Liver (tissue), 9 donors: ENCODE results near the gene ANKMY2. TPM values are rescaled to one million over a fixed set of nuclear protein-coding genes. Genes with fewer than 3 reads are reported as not detected.
"Not testable (repeated sequence)": the region's sequence is repeated elsewhere in the genome, so short reads cannot be mapped to it uniquely, and the experiment has no call there.

Experiments used
- DNase-seq: peaks from one replicate; pipeline ENCODE4 v3.0.0-alpha.2; 2017; ENCODE audit warnings: low spot score
- H3K27ac ChIP-seq, 2 donors: one replicate each; pipeline ENCODE4 v1.7.0; 2013; ENCODE audit warnings: inconsistent platforms in 2 of 2, low read length in 2 of 2, control low read depth in 1 of 2, low read depth in 1 of 2, mild to moderate bottlenecking in 1 of 2
- H3K27me3 ChIP-seq, 4 donors: one replicate each; pipeline versions ENCODE4 v1.6.1 to v1.7.0; 2013; ENCODE audit warnings: low read length in 3 of 4, inconsistent platforms in 1 of 4, mild to moderate bottlenecking in 1 of 4, moderate library complexity in 1 of 4; ENCODE audit not compliant: control insufficient read depth in 4 of 4, insufficient read depth in 4 of 4
- H3K36me3 ChIP-seq, 4 donors: one replicate each; pipeline versions ENCODE4 v1.6.1 to v1.7.0; 2013; ENCODE audit warnings: low read length in 3 of 4, mild to moderate bottlenecking in 3 of 4, low read depth in 1 of 4, moderate library complexity in 1 of 4; ENCODE audit not compliant: control insufficient read depth in 4 of 4, insufficient read depth in 3 of 4
- H3K4me1 ChIP-seq, 4 donors: one replicate each; pipeline versions ENCODE4 v1.6.1 to v1.7.0; 2013; ENCODE audit warnings: low read length in 3 of 4, mild to moderate bottlenecking in 3 of 4, moderate library complexity in 1 of 4; ENCODE audit not compliant: control insufficient read depth in 4 of 4, insufficient read depth in 4 of 4
- H3K4me3 ChIP-seq, 3 donors: one replicate each; pipeline versions ENCODE4 v1.6.1 to v1.7.0; 2013; ENCODE audit warnings: low read length in 3 of 3, control low read depth in 1 of 3, low read depth in 1 of 3, mild to moderate bottlenecking in 1 of 3
- H3K9ac ChIP-seq, 2 donors: one replicate each; pipeline ENCODE4 v1.7.0; 2013; ENCODE audit warnings: low read length in 2 of 2, mild to moderate bottlenecking in 2 of 2, moderate library complexity in 2 of 2, control low read depth in 1 of 2, low read depth in 1 of 2
- H3K9me3 ChIP-seq, 4 donors: one replicate each; pipeline versions ENCODE4 v1.6.1 to v1.7.0; 2013; ENCODE audit warnings: low read length in 3 of 4; ENCODE audit not compliant: control insufficient read depth in 4 of 4
- EGR1 ChIP-seq, 2 donors: IDR thresholded peaks; 2 replicates each; pipeline ENCODE4 v1.6.1; 2016 to 2018; ENCODE audit warnings: antibody characterized with exemption in 2 of 2, low read depth in 2 of 2
- FOXA2 ChIP-seq: IDR thresholded peaks from 2 replicates; pipeline ENCODE4 v1.6.1; 2016; ENCODE audit warnings: antibody characterized with exemption
- GABPA ChIP-seq, 2 donors: IDR thresholded peaks in 1 of 2; conservative IDR thresholded peaks in 1 of 2; 2 replicates each; pipeline ENCODE4 v1.6.1; 2016; ENCODE audit warnings: antibody characterized with exemption in 2 of 2, mild to moderate bottlenecking in 1 of 2, moderate library complexity in 1 of 2
- HNF4A ChIP-seq, 2 donors: conservative IDR thresholded peaks; 2 replicates each; pipeline ENCODE4 v1.6.1; 2016; ENCODE audit warnings: antibody characterized with exemption in 2 of 2, mild to moderate bottlenecking in 2 of 2
- JUND ChIP-seq, 2 donors: IDR thresholded peaks; 2 replicates each; pipeline ENCODE4 v1.6.1; 2016; ENCODE audit warnings: antibody characterized with exemption in 2 of 2
- NR2F2 ChIP-seq: IDR thresholded peaks from 2 replicates; pipeline ENCODE4 v1.6.1; 2016; ENCODE audit warnings: antibody characterized with exemption
- RXRA ChIP-seq, 2 donors: IDR thresholded peaks; 2 replicates each; pipeline ENCODE4 v1.6.1; 2017 to 2018; ENCODE audit warnings: antibody characterized with exemption in 2 of 2, mild to moderate bottlenecking in 1 of 2
- SP1 ChIP-seq: IDR thresholded peaks from 2 replicates; pipeline ENCODE4 v1.6.1; 2018; ENCODE audit warnings: antibody characterized with exemption, mild to moderate bottlenecking
- YY1 ChIP-seq: IDR thresholded peaks from 2 replicates; pipeline ENCODE4 v1.6.1; 2016; ENCODE audit warnings: antibody characterized with exemption, mild to moderate bottlenecking
- WGBS: extraction: QIAGEN DNeasy Blood & Tissue Kit; methylation state at CpG from one replicate; pipeline ENCODE4 v1.1.7; 2013; 5-methylcytosine and 5-hydroxymethylcytosine counted together
- polyA plus RNA-seq, 2 donors: library from polyadenylated mRNA; stranded (reverse) in 1 of 2; unstranded in 1 of 2; fragments of 200-250 nt in 1 of 2; fragments of >200 nt in 1 of 2; fragmentation: Nextera tagmentation in 1 of 2; extraction: Ambion mirVana in 1 of 2; gene quantifications; one replicate each; pipeline versions ENCODE4 v1.2.1 to v1.2.3, GENCODE V29; 2013 to 2015
- total RNA-seq, 2 donors: library from RNA; depleted of rRNA; stranded (reverse); fragments of >200 nt; gene quantifications; one replicate each; pipeline ENCODE4 v1.2.3, GENCODE V29; 2014
- TF ChIP-seq, protein P1 (sequence below): IDR thresholded peaks from 2 replicates; pipeline ENCODE4 v1.6.1; 2016; ENCODE audit warnings: antibody characterized with exemption, mild to moderate bottlenecking
- TF ChIP-seq, protein P2 (sequence below): IDR thresholded peaks from 2 replicates; pipeline ENCODE4 v1.6.1; 2016; ENCODE audit warnings: antibody characterized with exemption
- donor health status: healthy.
- donor health status: healthy.
- donor health status: healthy.
- donor health status: healthy.
- donor health status: healthy.

ANKMY2 gene
- total and polyA plus RNA-seq, 4 donors, result 2.7 to 11.4 (median 5.4) TPM

DNA sequence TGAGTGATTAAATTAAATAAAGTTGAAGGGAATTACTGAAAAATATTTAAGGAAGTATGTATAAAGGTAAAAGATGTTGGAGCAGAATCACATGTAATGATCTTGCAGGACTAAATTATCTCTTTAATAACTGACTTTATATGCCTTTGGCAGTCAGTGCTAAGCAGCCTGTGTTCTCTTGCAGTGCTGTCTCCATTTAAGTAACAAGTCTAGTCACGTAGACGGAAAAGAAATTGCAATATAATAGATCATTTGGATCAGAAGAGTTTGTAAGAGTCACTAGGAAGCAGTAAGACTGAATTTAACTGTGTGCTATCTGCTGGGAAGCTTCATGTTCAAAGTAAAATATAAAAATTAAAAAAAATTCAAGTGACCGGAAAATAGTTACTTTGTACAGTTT lies 21.8 kb upstream of the ANKMY2 start (continued):
- TF ChIP-seq, protein P1, sequence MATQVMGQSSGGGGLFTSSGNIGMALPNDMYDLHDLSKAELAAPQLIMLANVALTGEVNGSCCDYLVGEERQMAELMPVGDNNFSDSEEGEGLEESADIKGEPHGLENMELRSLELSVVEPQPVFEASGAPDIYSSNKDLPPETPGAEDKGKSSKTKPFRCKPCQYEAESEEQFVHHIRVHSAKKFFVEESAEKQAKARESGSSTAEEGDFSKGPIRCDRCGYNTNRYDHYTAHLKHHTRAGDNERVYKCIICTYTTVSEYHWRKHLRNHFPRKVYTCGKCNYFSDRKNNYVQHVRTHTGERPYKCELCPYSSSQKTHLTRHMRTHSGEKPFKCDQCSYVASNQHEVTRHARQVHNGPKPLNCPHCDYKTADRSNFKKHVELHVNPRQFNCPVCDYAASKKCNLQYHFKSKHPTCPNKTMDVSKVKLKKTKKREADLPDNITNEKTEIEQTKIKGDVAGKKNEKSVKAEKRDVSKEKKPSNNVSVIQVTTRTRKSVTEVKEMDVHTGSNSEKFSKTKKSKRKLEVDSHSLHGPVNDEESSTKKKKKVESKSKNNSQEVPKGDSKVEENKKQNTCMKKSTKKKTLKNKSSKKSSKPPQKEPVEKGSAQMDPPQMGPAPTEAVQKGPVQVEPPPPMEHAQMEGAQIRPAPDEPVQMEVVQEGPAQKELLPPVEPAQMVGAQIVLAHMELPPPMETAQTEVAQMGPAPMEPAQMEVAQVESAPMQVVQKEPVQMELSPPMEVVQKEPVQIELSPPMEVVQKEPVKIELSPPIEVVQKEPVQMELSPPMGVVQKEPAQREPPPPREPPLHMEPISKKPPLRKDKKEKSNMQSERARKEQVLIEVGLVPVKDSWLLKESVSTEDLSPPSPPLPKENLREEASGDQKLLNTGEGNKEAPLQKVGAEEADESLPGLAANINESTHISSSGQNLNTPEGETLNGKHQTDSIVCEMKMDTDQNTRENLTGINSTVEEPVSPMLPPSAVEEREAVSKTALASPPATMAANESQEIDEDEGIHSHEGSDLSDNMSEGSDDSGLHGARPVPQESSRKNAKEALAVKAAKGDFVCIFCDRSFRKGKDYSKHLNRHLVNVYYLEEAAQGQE, result no peak
- no peak for TF ChIP-seq FOXA2
- TF ChIP-seq NR2F2, result no peak
- no peak for TF ChIP-seq GABPA (IDR thresholded peaks at IDR 0.05 in 1 of 2, conservative IDR thresholded peaks at IDR 0.05 in 1 of 2)

DNA sequence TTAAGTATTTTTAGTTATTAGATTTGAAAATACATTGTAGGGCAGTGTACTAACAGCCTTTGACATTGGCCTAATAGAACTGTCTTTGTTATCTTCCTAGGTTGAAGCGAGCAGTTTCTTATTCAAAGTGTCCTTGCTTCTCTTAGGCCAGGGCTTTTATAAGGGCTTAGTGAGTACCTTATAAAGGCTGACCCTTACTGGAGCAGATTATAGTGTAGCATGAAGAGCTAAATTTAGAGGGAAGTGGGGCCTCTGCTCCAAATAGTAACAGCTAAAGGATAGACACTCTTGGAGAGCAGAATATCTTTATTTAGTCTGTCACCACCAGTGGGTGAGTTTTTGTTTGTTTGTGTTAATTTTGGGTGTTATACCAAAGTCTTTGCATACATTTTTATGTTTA lies 16.4 kb upstream of the ANKMY2 start:
- H3K9ac ChIP-seq, result no peak overlapping the region
- H3K4me1 ChIP-seq, result peaks cover 0 to 5% (median 0%) of the 10 kb centered on the region in 4 donors
- WGBS, result 93% methylated on average over 1 of the region's 1 CpG
- no peak overlapping the region for H3K27ac ChIP-seq
- H3K36me3 ChIP-seq, result no peaks in the 10 kb centered on the region
- no peak overlapping the region for H3K4me3 ChIP-seq
- H3K27me3 ChIP-seq, result no peaks in the 10 kb centered on the region
- no peak for DNase-seq
- no peaks in the 10 kb centered on the region for H3K9me3 ChIP-seq
- TF ChIP-seq JUND (IDR thresholded peaks at IDR 0.05), result no peak
- no peak for TF ChIP-seq FOXA2
- no peak for TF ChIP-seq YY1
- no peak for TF ChIP-seq NR2F2
- no peak for TF ChIP-seq RXRA (IDR thresholded peaks at IDR 0.05)
- no peak for TF ChIP-seq EGR1 (IDR thresholded peaks at IDR 0.05; ENCODE audit: low read depth in 2 of 2)

DNA sequence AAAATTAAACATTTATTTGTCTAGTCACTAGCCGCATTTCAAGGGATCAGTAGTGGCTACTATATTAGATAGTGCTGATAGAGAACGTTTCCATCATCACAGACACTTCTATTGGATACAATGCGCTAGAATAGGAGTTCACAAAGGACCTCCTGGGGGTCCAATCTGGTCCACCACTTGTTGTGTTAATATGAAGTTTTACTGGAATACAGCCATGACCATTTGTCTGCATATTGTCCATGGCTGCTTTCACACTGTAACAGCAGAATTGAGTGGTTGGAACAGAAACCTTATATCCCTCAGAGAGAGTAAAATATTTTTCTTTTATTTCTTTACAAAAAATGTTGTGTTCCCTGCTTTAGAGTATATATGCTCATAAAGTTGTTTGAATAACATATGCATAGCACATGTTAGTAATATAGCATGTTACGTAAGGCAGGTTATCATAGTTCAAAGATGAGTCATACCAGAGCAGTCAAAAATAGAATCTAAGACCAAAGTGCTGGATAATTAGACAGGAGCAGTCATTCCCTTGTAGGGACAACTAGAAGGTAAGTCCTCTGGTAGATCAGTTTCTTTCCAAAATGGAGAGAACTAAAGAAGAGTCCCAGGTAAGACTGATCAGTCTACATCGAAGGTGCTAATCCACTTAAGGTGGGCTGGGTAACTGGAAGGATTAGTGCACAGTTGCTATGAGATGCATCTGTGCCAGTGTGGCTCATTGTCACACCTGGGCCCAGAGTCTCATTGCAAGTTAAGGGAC lies 15.3 kb upstream of the ANKMY2 start:
- WGBS, result 88% methylated on average over 5 of the region's 5 CpGs
- Histone ChIP-seq H3K36me3 (no peaks in the 10 kb centered on the region), H3K9ac (no peak overlapping the region), H3K4me1 (peaks cover 0 to 5% (median 0%) of the 10 kb centered on the region in 4 donors), H3K27me3 (no peaks in the 10 kb centered on the region), H3K4me3 (no peak overlapping the region), H3K27ac (no peak overlapping the region), H3K9me3 (no peaks in the 10 kb centered on the region)
- no peak for TF ChIP-seq NR2F2
- TF ChIP-seq HNF4A (conservative IDR thresholded peaks at IDR 0.05), result no peak
- TF ChIP-seq, protein P1, result no peak
- peak in 1 of 2 donors; percentile 49 for TF ChIP-seq JUND (IDR thresholded peaks at IDR 0.05)
- TF ChIP-seq SP1, result no peak
- TF ChIP-seq RXRA (IDR thresholded peaks at IDR 0.05), result peak in 1 of 2 donors; percentile 24
- TF ChIP-seq YY1, result no peak
- TF ChIP-seq, protein P2, sequence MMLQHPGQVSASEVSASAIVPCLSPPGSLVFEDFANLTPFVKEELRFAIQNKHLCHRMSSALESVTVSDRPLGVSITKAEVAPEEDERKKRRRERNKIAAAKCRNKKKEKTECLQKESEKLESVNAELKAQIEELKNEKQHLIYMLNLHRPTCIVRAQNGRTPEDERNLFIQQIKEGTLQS, result peak; percentile 33
- no peak for DNase-seq

DNA sequence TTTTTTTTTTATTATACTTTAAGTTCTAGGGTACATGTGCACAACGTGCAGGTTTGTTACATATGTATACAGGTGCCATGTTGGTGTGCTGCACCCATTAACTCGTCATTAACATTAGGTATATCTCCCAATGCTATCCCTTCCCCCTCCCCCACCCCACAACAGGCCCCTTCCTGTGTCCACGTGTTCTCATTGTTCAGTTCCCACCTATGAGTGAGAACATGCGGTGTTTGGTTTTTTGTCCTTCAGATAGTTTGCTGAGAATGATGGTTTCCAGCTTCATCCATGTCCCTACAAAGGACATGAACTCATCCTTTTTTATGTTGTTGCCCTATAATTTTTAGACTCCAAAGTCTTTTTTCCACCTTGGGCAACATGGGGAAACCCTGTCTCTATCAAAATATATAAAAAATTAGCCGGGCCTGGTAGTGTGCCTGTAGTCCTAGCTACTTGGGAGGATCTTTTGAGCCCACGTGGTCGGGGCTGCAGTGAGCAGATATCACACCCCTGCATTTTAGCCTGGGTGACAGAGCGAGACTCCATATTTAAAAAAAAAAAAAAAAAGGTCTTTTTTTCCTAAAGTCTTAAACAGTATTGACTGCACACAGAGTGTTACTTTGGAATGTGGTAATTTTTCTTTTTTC lies 14.4 kb upstream of the ANKMY2 start:
- not testable (repeated sequence) for H3K4me3 ChIP-seq, H3K27me3 ChIP-seq, H3K4me1 ChIP-seq, H3K9ac ChIP-seq, DNase-seq, H3K36me3 ChIP-seq, H3K9me3 ChIP-seq, H3K27ac ChIP-seq
- 92% methylated on average over 8 of the region's 8 CpGs for WGBS
